HEK293T (cell line): ENCODE results near the gene CERS1.
A peak's percentile ranks its signal among the peaks of the same experiment; 100 is the strongest.

ENCODE experiments used
- ELF4 ChIP-seq: fragments of 450-650 bp; IDR thresholded peaks from 2 replicates; pipeline ENCODE4 v1.6.1; 2017; ENCODE audit warnings: antibody characterized with exemption
- L3MBTL2 ChIP-seq: fragments of 450-650 bp; conservative IDR thresholded peaks from 2 replicates; pipeline ENCODE4 v1.6.1; 2016; ENCODE audit warnings: mild to moderate bottlenecking
- LEF1 ChIP-seq: fragments of 450-650 bp; IDR thresholded peaks from 2 replicates; pipeline ENCODE4 v1.6.1; 2017; ENCODE audit warnings: mild to moderate bottlenecking, borderline replicate concordance
- NFRKB ChIP-seq: fragments of 450-650 bp; IDR thresholded peaks from 2 replicates; pipeline ENCODE4 v1.6.1; 2016; ENCODE audit warnings: mild to moderate bottlenecking, moderate library complexity

- TF ChIP-seq ELF4, result no peak
- TF ChIP-seq L3MBTL2, result peak; percentile 39; the same call in 1 of the 2 replicates
- TF ChIP-seq NFRKB, result no peak
- TF ChIP-seq LEF1, result no peak
These were observed 45.0 kb upstream of the CERS1 start, which contains the start of gene HOMER3 for GRCh38 chr19:18940769-18941627.
